H1 (cell line): ENCODE data around the gene KIF2C. TPM values are rescaled to one million over a fixed set of nuclear protein-coding genes. Genes with fewer than 3 reads are reported as not detected.
A peak's percentile ranks its signal among the peaks of the same experiment; 100 is the strongest.

Experiments
- CTCF ChIA-PET: fragments of 300-600 bp; sonication (Branson Sonifier 250); formaldehyde crosslinking; loops from one replicate; lab custom pipeline; 2021; ENCODE audit not compliant: partially characterized antibody; lab: Charles Lee
- POLR2A ChIA-PET: fragments of 300-600 bp; sonication (Branson Sonifier 250); formaldehyde crosslinking; loops from one replicate; lab custom pipeline; 2021; ENCODE audit warnings: inconsistent platforms; ENCODE audit not compliant: partially characterized antibody; lab: Charles Lee
- DNase-seq, 2 experiments: peaks; one replicate each; pipeline versions ENCODE4 v3.0.0 to v3.0.0-alpha.2; 2010 to 2022; ENCODE audit warnings: low spot score in 2 of 2, low read depth in 1 of 2, mixed read lengths in 1 of 2
- FAIRE-seq: peaks from 2 replicates; lab custom pipeline; 2011; peaks lifted over from hg19 to GRCh38; lab: Jason Lieb, UNC
- H2AFZ ChIP-seq: 2 replicates; pipeline ENCODE4 v1.8.1; 2012; ENCODE audit warnings: low read length, inconsistent platforms
- H2AK5ac ChIP-seq: 2 replicates; pipeline ENCODE4 v1.6.1; 2013; ENCODE audit warnings: low read depth, low read length
- H2BK120ac ChIP-seq: replicated peaks from 2 replicates; pipeline ENCODE3; 2013; ENCODE audit warnings: low read depth, low read length, inconsistent platforms
- H2BK12ac ChIP-seq: 2 replicates; pipeline ENCODE4 v1.6.1; 2013; ENCODE audit warnings: low read depth, low read length
- H2BK15ac ChIP-seq: 2 replicates; pipeline ENCODE4 v1.6.1; 2013; ENCODE audit warnings: low read length
- H2BK20ac ChIP-seq: 2 replicates; pipeline ENCODE4 v1.6.1; 2013; ENCODE audit warnings: low read length
- H2BK5ac ChIP-seq: 2 replicates; pipeline ENCODE4 v1.6.1; 2013; ENCODE audit warnings: low read depth, low read length
- H3K14ac ChIP-seq: 2 replicates; pipeline ENCODE4 v1.6.1; 2013; ENCODE audit warnings: inconsistent platforms; ENCODE audit not compliant: insufficient read length
- H3K18ac ChIP-seq: 2 replicates; pipeline ENCODE4 v1.6.1; 2013; ENCODE audit warnings: low read length; ENCODE audit errors: extremely low read depth
- H3K23ac ChIP-seq: 2 replicates; pipeline ENCODE4 v1.6.1; 2013; ENCODE audit warnings: inconsistent platforms; ENCODE audit not compliant: insufficient read length
- H3K23me2 ChIP-seq: 2 replicates; pipeline ENCODE4 v1.6.1; 2013; ENCODE audit warnings: low read depth, low read length
- H3K27ac ChIP-seq: 2 replicates; pipeline ENCODE4 v1.6.1; 2011; ENCODE audit warnings: low read depth, low read length, inconsistent platforms
- H3K27me3 ChIP-seq, 4 experiments: replicated peaks in 1 of 4; 1 replicate in 1 of 4; 2 replicates in 3 of 4; pipeline versions ENCODE4 v1.6.1 to v1.8.1; 2011 to 2013; ENCODE audit warnings: low read length in 3 of 4, mild to moderate bottlenecking in 3 of 4, inconsistent platforms in 2 of 4, mixed read lengths in 2 of 4, moderate library complexity in 1 of 4; ENCODE audit not compliant: control insufficient read depth in 3 of 4, insufficient read depth in 3 of 4; ENCODE audit errors: extremely low read depth in 1 of 4
- H3K36me3 ChIP-seq, 4 experiments: 2 replicates each; pipeline versions ENCODE4 v1.6.1 to v1.8.1; 2011 to 2013; ENCODE audit warnings: mild to moderate bottlenecking in 4 of 4, low read length in 3 of 4, moderate library complexity in 2 of 4, control low read depth in 1 of 4, inconsistent platforms in 1 of 4; ENCODE audit not compliant: insufficient read depth in 4 of 4, control insufficient read depth in 2 of 4
- H3K4ac ChIP-seq: replicated peaks from 2 replicates; pipeline ENCODE3; 2013; ENCODE audit warnings: low read length, low read depth, mixed read lengths, inconsistent platforms; ENCODE audit not compliant: insufficient read length
- H3K4me1 ChIP-seq, 4 experiments: replicated peaks in 1 of 4; 1 replicate in 1 of 4; 2 replicates in 3 of 4; pipeline versions ENCODE4 v1.6.1 to v1.8.1; 2011 to 2013; ENCODE audit warnings: low read length in 3 of 4, inconsistent platforms in 2 of 4, mixed read lengths in 1 of 4; ENCODE audit not compliant: insufficient read depth in 4 of 4, control insufficient read depth in 3 of 4
- H3K4me2 ChIP-seq, 2 experiments: 2 replicates each; pipeline versions ENCODE4 v1.6.1 to v1.8.1; 2011 to 2013; ENCODE audit warnings: low read depth in 2 of 2, low read length in 2 of 2, control low read depth in 1 of 2, inconsistent platforms in 1 of 2, mild to moderate bottlenecking in 1 of 2; ENCODE audit not compliant: insufficient read depth in 1 of 2
- H3K4me3 ChIP-seq, 4 experiments: fragments of 200-600, 300-600 bp in 1 of 4; sonication (generic), shearing (Covaris generic), sonication (Bioruptor Twin) in 1 of 4; 2 replicates each; pipeline versions ENCODE4 v1.5.1 to v1.8.1; 2011 to 2016; ENCODE audit warnings: low read length in 4 of 4, low read depth in 3 of 4, control low read depth in 2 of 4, inconsistent platforms in 2 of 4, mild to moderate bottlenecking in 2 of 4, mixed read lengths in 1 of 4, moderate library complexity in 1 of 4; ENCODE audit not compliant: insufficient read depth in 2 of 4; ENCODE audit errors: extremely low read depth in 1 of 4
- H3K56ac ChIP-seq: replicated peaks from 2 replicates; pipeline ENCODE3; 2013; ENCODE audit warnings: low read depth, mild to moderate bottlenecking, mixed read lengths, low read length, inconsistent platforms; ENCODE audit not compliant: insufficient read length
- H3K79me1 ChIP-seq: 2 replicates; pipeline ENCODE4 v1.6.1; 2013; ENCODE audit warnings: low read depth, low read length, control low read depth
- H3K79me2 ChIP-seq, 2 experiments: 2 replicates each; pipeline versions ENCODE4 v1.6.1 to v1.8.1; 2012 to 2013; ENCODE audit warnings: low read length in 2 of 2, mild to moderate bottlenecking in 2 of 2, inconsistent platforms in 1 of 2; ENCODE audit not compliant: insufficient read depth in 2 of 2, control insufficient read depth in 1 of 2
- H3K9ac ChIP-seq, 4 experiments: replicated peaks in 1 of 4; 1 replicate in 1 of 4; 2 replicates in 3 of 4; pipeline versions ENCODE4 v1.6.1 to v1.8.1; 2011 to 2013; ENCODE audit warnings: low read depth in 3 of 4, low read length in 3 of 4, control low read depth in 2 of 4, mild to moderate bottlenecking in 2 of 4, moderate library complexity in 2 of 4, inconsistent platforms in 1 of 4; ENCODE audit errors: extremely low read depth in 1 of 4
- H3K9me3 ChIP-seq, 2 experiments: 2 replicates each; pipeline versions ENCODE4 v1.6.1 to v1.8.1; 2012 to 2013; ENCODE audit warnings: mild to moderate bottlenecking in 2 of 2, moderate library complexity in 2 of 2, control low read depth in 1 of 2, inconsistent platforms in 1 of 2, low read depth in 1 of 2, low read length in 1 of 2, mixed read lengths in 1 of 2; ENCODE audit not compliant: insufficient read depth in 2 of 2
- H4K20me1 ChIP-seq, 2 experiments: replicated peaks in 1 of 2; 2 replicates each; pipeline versions ENCODE3 to v1.8.1; 2011 to 2013; ENCODE audit warnings: inconsistent platforms in 2 of 2, low read length in 2 of 2, mild to moderate bottlenecking in 1 of 2; ENCODE audit not compliant: insufficient read depth in 2 of 2, control insufficient read depth in 1 of 2
- H4K5ac ChIP-seq: 2 replicates; pipeline ENCODE4 v1.6.1; 2013; ENCODE audit warnings: low read length, low read depth, mixed read lengths, inconsistent platforms; ENCODE audit not compliant: insufficient read length
- H4K8ac ChIP-seq: 2 replicates; pipeline ENCODE4 v1.8.0; 2013; ENCODE audit warnings: mild to moderate bottlenecking, moderate library complexity, low read length, inconsistent platforms; ENCODE audit not compliant: insufficient read depth; ENCODE audit errors: extremely low read depth
- H4K91ac ChIP-seq: replicated peaks from 2 replicates; pipeline ENCODE3; 2013; ENCODE audit warnings: low read length, mixed read lengths, inconsistent platforms; ENCODE audit not compliant: insufficient read length
- BACH1 ChIP-seq: IDR thresholded peaks from 2 replicates; pipeline ENCODE4 v1.6.1; 2012; ENCODE audit warnings: low read length, improper control_type of control experiment
- EZH2 ChIP-seq: fragments of 200-600 bp; sonication (generic); IDR thresholded peaks from 2 replicates; pipeline ENCODE4 v1.7.1; 2012; ENCODE audit warnings: low read depth, mild to moderate bottlenecking, moderate library complexity, low read length, inconsistent platforms; ENCODE audit not compliant: severe bottlenecking
- FOSL1 ChIP-seq: IDR thresholded peaks from 2 replicates; pipeline ENCODE4 v1.6.1; 2011; ENCODE audit warnings: mild to moderate bottlenecking, low read depth, low read length, moderate library complexity; ENCODE audit not compliant: insufficient read depth
- HDAC6 ChIP-seq: IDR thresholded peaks from one replicate; pipeline ENCODE4 v1.7.1; 2012; ENCODE audit warnings: low read depth, mild to moderate bottlenecking, inconsistent platforms, low read length, moderate library complexity
- KDM4A ChIP-seq: IDR thresholded peaks from one replicate; pipeline ENCODE4 v1.7.1; 2012; ENCODE audit warnings: low read depth, mild to moderate bottlenecking, moderate library complexity, low read length, inconsistent platforms; ENCODE audit not compliant: severe bottlenecking
- SAP30 ChIP-seq: fragments of 300-600 bp; sonication (generic); IDR thresholded peaks from 2 replicates; pipeline ENCODE4 v1.7.1; 2012; ENCODE audit warnings: low read length, moderate library complexity, mild to moderate bottlenecking, inconsistent platforms; ENCODE audit not compliant: insufficient read depth, insufficient replicate concordance
- SIN3A ChIP-seq, 2 experiments: IDR thresholded peaks in 1 of 2; conservative IDR thresholded peaks in 1 of 2; 2 replicates each; pipeline ENCODE4 v1.6.1; 2011 to 2012; ENCODE audit warnings: low read length in 2 of 2, improper control_type of control experiment in 1 of 2, low read depth in 1 of 2, mild to moderate bottlenecking in 1 of 2
- SRF ChIP-seq: IDR thresholded peaks from 2 replicates; pipeline ENCODE4 v1.6.1; 2011; ENCODE audit warnings: mild to moderate bottlenecking, low read depth, low read length, moderate library complexity
- TBP ChIP-seq: IDR thresholded peaks from 2 replicates; pipeline ENCODE4 v1.6.1; 2011; ENCODE audit warnings: low read depth, low read length, improper control_type of control experiment
- YY1 ChIP-seq: IDR thresholded peaks from 2 replicates; pipeline ENCODE4 v1.6.1; 2011; ENCODE audit warnings: low read depth, mild to moderate bottlenecking, low read length
- WGBS, 2 experiments: shearing (Covaris generic) in 1 of 2; methylation state at CpG; one replicate each; pipeline versions ENCODE4 v1.1.6 to v1.1.7; 2013 to 2015; ENCODE audit warnings: low lambda C conversion rate in 2 of 2, mixed read lengths in 2 of 2, inconsistent platforms in 1 of 2, low coverage in 1 of 2, missing lambda C conversion rate in 1 of 2; ENCODE audit not compliant: insufficient replicate concordance in 2 of 2, insufficient coverage in 1 of 2, insufficient read length in 1 of 2; ENCODE audit errors: extremely low coverage in 1 of 2, missing lambda C conversion rate in 1 of 2; 5-methylcytosine and 5-hydroxymethylcytosine counted together
- polyA plus RNA-seq, 7 experiments: library from polyadenylated mRNA; depleted of rRNA in 3 of 7; stranded (reverse) in 5 of 7; unstranded in 2 of 7; fragments of >200 nt in 5 of 7; fragments of 200-250 nt in 2 of 7; gene quantifications; 1 replicate in 5 of 7; 2 replicates in 1 of 7; 4 replicates in 1 of 7; pipeline versions ENCODE4 v1.2.1 to v1.2.3, GENCODE V29; 2011 to 2013; ENCODE audit warnings: missing spikeins in 2 of 7, mixed read lengths in 2 of 7
- total RNA-seq: library from RNA; stranded (reverse); fragmentation: NEBNext Ultra II Directional; extraction: Animal tissue kit (Norgen Biotek cat#: 25700); gene quantifications from 2 replicates; pipeline ENCODE4 v1.2.1, GENCODE V29; 2021

Gene KIF2C
- total and polyA plus RNA-seq, 2 of the 8 experiments (the other 6 are each of a cell fraction or from before 2014, with no cell fraction given): 41.8 to 68.1 TPM

- peaks cover 0 to 13% (median under 1%) of the 10 kb centered on the region in 4 experiments; a peak in 3 of 8 replicates for H3K36me3 ChIP-seq
- peaks cover 0 to 1% of the 10 kb centered on the region in 2 experiments for H4K20me1 ChIP-seq
- no peak overlapping the region for H3K4ac ChIP-seq
- 83% methylated on average over 6 of the region's 6 CpGs; no CpG with 5 or more reads in 1 of the 2 experiments for WGBS, 2 experiments
- peak overlapping the region in 1 of 4 experiments; percentile 56; a peak in 4 of 8 replicates for H3K4me3 ChIP-seq
- no peak for TF ChIP-seq YY1
- TF ChIP-seq TBP: no peak
- TF ChIP-seq SRF: no peak
- no peak for TF ChIP-seq BACH1
- TF ChIP-seq SIN3A (conservative IDR thresholded peaks at IDR 0.05 in 1 of 2, IDR thresholded peaks at IDR 0.05 in 1 of 2; ENCODE audit: low read depth in 1 of 2, low read length in 2 of 2): no peak
- no peak for TF ChIP-seq EZH2
- no peak for TF ChIP-seq FOSL1
- TF ChIP-seq SAP30: no peak
- TF ChIP-seq KDM4A: no peak
- TF ChIP-seq HDAC6: no peak
- 0 out of 2 replicates have a peak, but pooled peaks cover 2% of the 10 kb centered on the region for H3K79me1 ChIP-seq
- no peak overlapping the region for H2AFZ ChIP-seq
- H3K23me2 ChIP-seq: peaks cover 6% of the 10 kb centered on the region; the same call in 1 of the 2 replicates
- peaks cover 3 to 18% (median 14%) of the 10 kb centered on the region in 4 experiments for H3K4me1 ChIP-seq
- H3K79me2 ChIP-seq: no peaks in the 10 kb centered on the region
- H3K18ac ChIP-seq: 0 out of 2 replicates have a peak overlapping the region, but pooled peaks have one; percentile 5
- peaks cover 0 to 7% (median 2%) of the 10 kb centered on the region in 4 experiments; a peak in 3 of 7 replicates for H3K27me3 ChIP-seq
- peak overlapping the region; percentile 84; the same call in 1 of the 2 replicates for H2BK15ac ChIP-seq
- no peak overlapping the region for H3K23ac ChIP-seq
- no peak overlapping the region; the same call in 1 of the 2 replicates for H2BK12ac ChIP-seq
- H3K56ac ChIP-seq: no peak overlapping the region
- no peak overlapping the region for H3K27ac ChIP-seq
- H3K9ac ChIP-seq: no peak overlapping the region
- no peaks in the 10 kb centered on the region for H3K9me3 ChIP-seq
- no peak overlapping the region for H2BK120ac ChIP-seq
- ChIA-PET POLR2A (interaction anchor here (0.7 to 23.6 kb wide), 12 partner anchors 7 to 715 kb away, joined by 3 to 428 read pairs (median 8); partner anchors contain the start of genes BTBD19, CCDC163, DYNLT4 and MMACHC), CTCF (interaction anchor here (0.7 to 10.4 kb wide), 21 partner anchors 9 to 225 kb away, joined by 3 to 67 read pairs (median 4); partner anchors contain the start of genes BTBD19, PLK3, RNU5D-1 and RPS8)
- H3K14ac ChIP-seq: no peak overlapping the region
- H2BK20ac ChIP-seq: no peak overlapping the region; the same call in 1 of the 2 replicates
- peak overlapping the region; percentile 64 to 86; a peak in 3 of 4 replicates for H3K4me2 ChIP-seq
- H4K5ac ChIP-seq: no peak overlapping the region
- H2AK5ac ChIP-seq: no peak overlapping the region
- H2BK5ac ChIP-seq: no peak overlapping the region
- peak overlapping the region; percentile 88 for H4K8ac ChIP-seq
- no peak for DNase-seq
- no peak overlapping the region for H4K91ac ChIP-seq
- no peak for FAIRE-seq
Measured at GRCh38 chr1:44785029-44785380, 45.4 kb downstream of the KIF2C start.
